ENCODE results near the gene BICDL1. TPM values are rescaled to one million over a fixed set of nuclear protein-coding genes. Genes with fewer than 3 reads are reported as not detected.

Gene BICDL1
- polyA plus RNA-seq, 1 of the 3 experiments (the other 2 are of a cell fraction) = 0.35 TPM

DNA sequence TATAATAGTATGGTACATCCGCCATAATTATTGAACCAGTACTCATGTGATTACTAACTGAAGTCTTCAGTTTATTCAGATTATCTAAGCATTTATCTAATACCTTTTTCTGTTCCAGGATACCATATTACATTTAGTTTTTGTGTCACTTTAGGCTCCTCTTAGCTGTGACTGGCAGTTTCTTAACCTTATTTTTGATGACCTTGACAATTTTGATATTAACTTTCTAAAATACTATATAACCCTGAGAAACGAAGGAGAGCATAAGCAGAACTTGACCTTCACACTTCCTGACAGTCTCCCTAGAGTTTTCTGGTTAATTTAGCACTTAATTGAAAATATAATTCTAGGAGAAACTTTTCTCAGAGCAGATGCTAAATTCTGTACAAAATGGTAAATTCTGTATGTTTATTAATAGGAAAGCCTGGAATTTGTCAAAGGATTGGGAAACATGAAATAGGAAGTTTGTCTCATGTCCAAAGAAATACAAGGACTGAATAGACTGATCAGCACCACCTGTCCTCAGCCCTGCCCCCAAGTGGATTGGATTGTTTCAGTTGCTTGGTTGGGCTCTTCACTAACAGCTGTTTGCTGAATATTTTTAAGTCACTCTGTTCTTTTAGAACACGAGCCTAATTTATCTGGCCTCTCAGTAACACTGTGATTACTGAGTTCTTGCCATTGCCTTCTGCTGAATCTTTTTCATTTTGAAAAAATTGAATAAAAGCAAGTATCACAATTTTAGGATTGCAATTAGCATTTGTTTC is 6.0 kb downstream of the BICDL1 start:
- Histone ChIP-seq H3K27ac (ENCODE audit: low read depth in 2 of 2, low read length in 1 of 2) (no peak overlapping the region), H4K20me1 (ENCODE audit: insufficient read depth) (no peaks in the 10 kb centered on the region), H3K9ac (no peak overlapping the region), H3K4me1 (ENCODE audit: control insufficient read depth in 1 of 2, insufficient read depth in 2 of 2, low read depth in 1 of 2, low read length in 1 of 2) (peaks cover 0 to 3% of the 10 kb centered on the region in 2 experiments; a peak in 1 of 4 replicates), H3K9me3 (no peaks in the 10 kb centered on the region), H3K9me2 (no peaks in the 10 kb centered on the region), H3K79me2 (ENCODE audit: insufficient read depth) (no peaks in the 10 kb centered on the region), H3K36me3 (replicated peaks in 1 of 2; ENCODE audit: control insufficient read depth in 1 of 2, insufficient read depth in 2 of 2, low read length in 1 of 2) (no peaks in the 10 kb centered on the region), H3F3A (replicated peaks; ENCODE audit: insufficient read depth) (no peaks in the 10 kb centered on the region), H3K4me2 (no peak overlapping the region), H3K4me3 (ENCODE audit: low read depth in 2 of 2, low read length in 1 of 2) (no peak overlapping the region), H2AFZ (ENCODE audit: low read depth) (no peak overlapping the region), H3K27me3 (ENCODE audit: insufficient read depth) (peaks cover 6% of the 10 kb centered on the region; the same call in 1 of the 2 replicates)
- ChIA-PET CTCF (interaction anchor here (0.6 to 1.2 kb wide), 3 partner anchors 39 to 589 kb away, joined by 3 read pairs; no protein-coding TSS in a partner anchor), POLR2A (no interaction called here)
- DNase-seq = no peak
- TF ChIP-seq GATA2 (CRISPR knock-in tag; IDR thresholded peaks at IDR 0.05) = no peak
- TF ChIP-seq TEAD4 (IDR thresholded peaks at IDR 0.05; ENCODE audit: borderline replicate concordance, insufficient read depth) = no peak
- TF ChIP-seq, protein P1, sequence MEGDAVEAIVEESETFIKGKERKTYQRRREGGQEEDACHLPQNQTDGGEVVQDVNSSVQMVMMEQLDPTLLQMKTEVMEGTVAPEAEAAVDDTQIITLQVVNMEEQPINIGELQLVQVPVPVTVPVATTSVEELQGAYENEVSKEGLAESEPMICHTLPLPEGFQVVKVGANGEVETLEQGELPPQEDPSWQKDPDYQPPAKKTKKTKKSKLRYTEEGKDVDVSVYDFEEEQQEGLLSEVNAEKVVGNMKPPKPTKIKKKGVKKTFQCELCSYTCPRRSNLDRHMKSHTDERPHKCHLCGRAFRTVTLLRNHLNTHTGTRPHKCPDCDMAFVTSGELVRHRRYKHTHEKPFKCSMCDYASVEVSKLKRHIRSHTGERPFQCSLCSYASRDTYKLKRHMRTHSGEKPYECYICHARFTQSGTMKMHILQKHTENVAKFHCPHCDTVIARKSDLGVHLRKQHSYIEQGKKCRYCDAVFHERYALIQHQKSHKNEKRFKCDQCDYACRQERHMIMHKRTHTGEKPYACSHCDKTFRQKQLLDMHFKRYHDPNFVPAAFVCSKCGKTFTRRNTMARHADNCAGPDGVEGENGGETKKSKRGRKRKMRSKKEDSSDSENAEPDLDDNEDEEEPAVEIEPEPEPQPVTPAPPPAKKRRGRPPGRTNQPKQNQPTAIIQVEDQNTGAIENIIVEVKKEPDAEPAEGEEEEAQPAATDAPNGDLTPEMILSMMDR (IDR thresholded peaks at IDR 0.05) = no peak
- no peak for TF ChIP-seq FOXM1 (IDR thresholded peaks at IDR 0.05; ENCODE audit: low read depth)
- TF ChIP-seq SMC3 (IDR thresholded peaks at IDR 0.05; ENCODE audit: low read depth, low read length) = no peak
- no peak for TF ChIP-seq RFX5 (IDR thresholded peaks at IDR 0.05; ENCODE audit: low read length)
- no peak for TF ChIP-seq MEF2A (IDR thresholded peaks at IDR 0.05; ENCODE audit: borderline replicate concordance, low read depth)
- no peak for TF ChIP-seq NRF1 (IDR thresholded peaks at IDR 0.05; ENCODE audit: low read depth, low read length)
- TF ChIP-seq, protein P2, sequence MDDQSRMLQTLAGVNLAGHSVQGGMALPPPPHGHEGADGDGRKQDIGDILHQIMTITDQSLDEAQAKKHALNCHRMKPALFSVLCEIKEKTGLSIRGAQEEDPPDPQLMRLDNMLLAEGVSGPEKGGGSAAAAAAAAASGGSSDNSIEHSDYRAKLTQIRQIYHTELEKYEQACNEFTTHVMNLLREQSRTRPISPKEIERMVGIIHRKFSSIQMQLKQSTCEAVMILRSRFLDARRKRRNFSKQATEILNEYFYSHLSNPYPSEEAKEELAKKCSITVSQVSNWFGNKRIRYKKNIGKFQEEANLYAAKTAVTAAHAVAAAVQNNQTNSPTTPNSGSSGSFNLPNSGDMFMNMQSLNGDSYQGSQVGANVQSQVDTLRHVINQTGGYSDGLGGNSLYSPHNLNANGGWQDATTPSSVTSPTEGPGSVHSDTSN (IDR thresholded peaks at IDR 0.05) = no peak
- no peak for TF ChIP-seq TCF12 (IDR thresholded peaks at IDR 0.05)
- TF ChIP-seq, protein P3, sequence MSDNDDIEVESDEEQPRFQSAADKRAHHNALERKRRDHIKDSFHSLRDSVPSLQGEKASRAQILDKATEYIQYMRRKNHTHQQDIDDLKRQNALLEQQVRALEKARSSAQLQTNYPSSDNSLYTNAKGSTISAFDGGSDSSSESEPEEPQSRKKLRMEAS (IDR thresholded peaks at IDR 0.05; ENCODE audit: low read depth) = no peak
- TF ChIP-seq EP300 (IDR thresholded peaks at IDR 0.05; ENCODE audit: borderline replicate concordance in 1 of 2, low read depth in 1 of 2, low read length in 1 of 2) = no peak
- no peak for TF ChIP-seq NFIC (IDR thresholded peaks at IDR 0.05; ENCODE audit: borderline replicate concordance)
- no peak for TF ChIP-seq CHD2 (IDR thresholded peaks at IDR 0.05; ENCODE audit: low read length, partially characterized antibody)
- no peak for TF ChIP-seq FOSL2 (IDR thresholded peaks at IDR 0.05; ENCODE audit: borderline replicate concordance, low read depth)
- TF ChIP-seq SIN3A (IDR thresholded peaks at IDR 0.05; ENCODE audit: borderline replicate concordance, low read depth, low read length) = no peak
- TF ChIP-seq MXI1 (IDR thresholded peaks at IDR 0.05; ENCODE audit: low read depth, low read length) = no peak
- no peak for TF ChIP-seq YY1 (IDR thresholded peaks at IDR 0.05; ENCODE audit: low read depth)
- TF ChIP-seq TAF1 (IDR thresholded peaks at IDR 0.05; ENCODE audit: borderline replicate concordance, low read depth, low read length) = no peak
- 37% methylated on average over 3 of the region's 3 CpGs for WGBS (ENCODE audit: low lambda C conversion rate)
